Adrenal gland (tissue), 12 donors: ENCODE measurements around the gene MTARC1. TPM values are rescaled to one million over a fixed set of nuclear protein-coding genes. Genes with fewer than 3 reads are reported as not detected.

Experiments used
- DNase-seq, 7 donors: peaks; one replicate each; pipeline ENCODE4 v3.0.0-alpha.2; 2019 to 2020
- H3K27ac ChIP-seq, 5 donors: fragments of 200-600 bp; sonication (generic) in 4 of 5; 1 replicate in 3 of 5; 2 replicates in 2 of 5; pipeline versions ENCODE4 v1.5.1 to v1.8.0; 2016 to 2020; ENCODE audit warnings: mild to moderate bottlenecking in 1 of 5
- H3K27me3 ChIP-seq: fragments of 200-600 bp; 2 replicates; pipeline ENCODE4 v1.8.0; 2021
- H3K36me3 ChIP-seq, 2 donors: fragments of 200-600 bp; replicated peaks in 1 of 2; 1 replicate in 1 of 2; 2 replicates in 1 of 2; pipeline versions ENCODE4 v1.5.1 to v1.8.0; 2018 to 2022
- H3K4me1 ChIP-seq, 2 donors: fragments of 200-600 bp; replicated peaks in 1 of 2; 1 replicate in 1 of 2; 2 replicates in 1 of 2; pipeline versions ENCODE4 v1.5.1 to v1.8.0; 2018 to 2021
- H3K4me3 ChIP-seq, 4 donors: fragments of 200-600 bp; sonication (generic) in 3 of 4; one replicate each; pipeline ENCODE4 v1.5.1; 2016 to 2018
- H3K9me3 ChIP-seq, 3 donors: fragments of 200-600 bp; sonication (generic) in 1 of 3; replicated peaks in 1 of 3; 1 replicate in 2 of 3; 2 replicates in 1 of 3; pipeline versions ENCODE4 v1.5.1 to v1.8.0; 2016 to 2021
- CTCF ChIP-seq, 6 experiments: fragments of 450-650 bp in 4 of 6; fragments of 200-600 bp in 2 of 6; sonication (generic) in 1 of 6; IDR thresholded peaks; 1 replicate in 5 of 6; 2 replicates in 1 of 6; pipeline versions ENCODE4 v1.5.1 to v1.8.0; 2016 to 2021; ENCODE audit warnings: antibody characterized with exemption in 6 of 6, mild to moderate bottlenecking in 2 of 6, moderate library complexity in 1 of 6
- POLR2A ChIP-seq, 2 donors: fragments of 450-650 bp; IDR thresholded peaks; one replicate each; pipeline ENCODE4 v1.6.1; 2017; ENCODE audit warnings: antibody characterized with exemption in 2 of 2, mild to moderate bottlenecking in 2 of 2, moderate library complexity in 1 of 2
- WGBS, 4 donors: extraction: QIAGEN DNeasy Blood & Tissue Kit in 2 of 4; methylation state at CpG; one replicate each; pipeline versions ENCODE4 v1.1.5 to v1.1.7; 2013 to 2017; 5-methylcytosine and 5-hydroxymethylcytosine counted together
- intact Hi-C, 2 donors: fragments of 100-400 bp; cut with DNase I; formaldehyde crosslinking; loops; one replicate each; pipeline versions ENCODE4 v1.14.1 to v1.15.0; 2022 to 2023
- polyA plus RNA-seq, 3 donors: library from polyadenylated mRNA; stranded (reverse); fragments of 200-250 nt in 2 of 3; fragments of 350-450 nt in 1 of 3; fragmentation: Illumina TruSeq in 1 of 3; extraction: RNeasy Lipid Tissue Mini Kit (QIAGEN cat#74804) in 1 of 3; gene quantifications; one replicate each; pipeline ENCODE4 v1.2.3, GENCODE V29; 2013 to 2014
- total RNA-seq, 9 donors: library from RNA; depleted of rRNA in 4 of 9; stranded (reverse); fragments of >200 nt in 4 of 9; fragments of 120-200 nt in 1 of 9; fragmentation: NEBNext Ultra II Directional in 1 of 9; extraction: Animal tissue kit (Norgen Biotek cat#: 25700) in 1 of 9; gene quantifications; one replicate each; pipeline versions ENCODE4 v1.1.0 to v1.2.4, GENCODE V29; 2013 to 2023
- donor health status: healthy with polysubstance abuse.
- donor health status: Bipolar disorder and iron deficiency.
- donor health status: DM: yes; HTN: yes; CAD: no.
- donor health status: DM: no; HTN: no; CAD: no.
- donor health status: DM: no; HTN: no; CAD: no.
- donor health status: DM: yes; HTN: yes; CAD: no.

MTARC1 gene
- total and polyA plus RNA-seq, 12 donors = 5.3 to 26.1 (median 10.1) TPM

DNA sequence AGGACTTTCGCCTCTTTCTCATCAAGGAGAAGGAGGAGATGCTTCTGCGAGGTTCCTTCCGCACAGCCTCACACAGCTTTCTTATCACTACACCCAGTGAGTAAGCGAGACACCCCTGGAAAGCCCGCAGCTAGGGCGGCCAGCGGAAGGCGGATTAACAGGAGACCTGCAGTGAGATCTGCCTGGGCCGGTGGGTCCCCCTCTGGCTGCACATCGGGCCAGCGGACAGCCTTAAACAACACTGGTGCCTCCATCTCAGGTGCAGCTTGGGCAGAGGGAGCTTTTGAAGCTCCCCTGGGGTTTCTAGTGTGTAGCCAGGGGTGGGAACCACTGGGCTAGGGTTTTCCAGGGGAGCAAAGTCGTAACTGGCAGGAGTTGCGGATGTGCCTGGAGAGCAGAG, 17.5 kb upstream of the MTARC1 start:
- Histone ChIP-seq H3K4me1 (peaks cover 0 to 19% of the 10 kb centered on the region in 2 donors), H3K4me3 (no peak overlapping the region), H3K27me3 (no peaks in the 10 kb centered on the region), H3K27ac (peak overlapping the region in 1 of 5 donors; percentile 39), H3K36me3 (peaks cover 0 to 21% of the 10 kb centered on the region in 2 donors), H3K9me3 (no peaks in the 10 kb centered on the region)
- no peak for DNase-seq
- intact Hi-C loops = no loop called here
- TF ChIP-seq POLR2A (IDR thresholded peaks at IDR 0.05) (no peak), CTCF (IDR thresholded peaks at IDR 0.05) (no peak)
- WGBS, 4 donors = 95 to 97% (median 96%) methylated on average over 11 to 13 of the region's 13 CpGs

DNA sequence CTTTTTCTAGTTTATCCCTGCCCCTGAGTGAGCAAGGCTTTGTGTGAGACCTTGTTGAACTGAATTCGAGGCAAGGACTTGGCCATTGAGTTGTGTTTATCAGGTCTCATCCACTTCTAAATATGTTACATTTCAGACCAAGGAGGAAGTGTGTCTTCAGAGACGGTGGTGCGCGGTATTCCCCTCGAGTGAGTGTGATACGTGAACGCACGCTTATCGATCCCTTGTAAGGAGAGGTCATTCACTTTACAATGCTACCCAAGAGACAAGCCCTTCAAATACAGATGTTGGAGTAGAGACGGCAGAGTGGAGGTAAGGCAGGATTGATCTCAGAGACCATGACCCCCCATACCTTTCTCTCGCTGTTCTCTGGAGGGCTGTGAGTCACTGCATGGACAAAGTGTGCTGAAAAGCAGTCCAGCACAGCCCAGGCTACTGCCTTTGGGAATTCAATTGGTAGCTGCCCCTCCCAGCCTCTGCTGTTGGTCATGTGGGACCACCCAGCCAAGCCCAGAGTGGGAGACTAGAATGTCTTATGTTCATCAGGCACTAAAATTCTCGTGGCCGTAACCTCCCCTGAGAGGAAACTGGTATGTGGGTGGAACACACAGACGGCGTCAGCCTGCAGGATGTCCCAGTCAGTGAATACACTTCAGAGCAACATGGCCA, 16.3 kb upstream of the MTARC1 start:
- WGBS, 4 donors = 89 to 94% (median 91%) methylated on average over 13 to 15 of the region's 15 CpGs
- H3K9me3 ChIP-seq = no peaks in the 10 kb centered on the region
- TF ChIP-seq CTCF (IDR thresholded peaks at IDR 0.05) (no peak), POLR2A (IDR thresholded peaks at IDR 0.05) (no peak)
- peaks cover 0 to 19% of the 10 kb centered on the region in 2 donors for H3K4me1 ChIP-seq
- no peaks in the 10 kb centered on the region for H3K27me3 ChIP-seq
- intact Hi-C loops = loop anchor here in 1 of 2 donors (10.0 kb wide), 1 partner anchor 76 kb away; the partner anchor contains the start of gene C1orf115
- peaks cover 0 to 21% of the 10 kb centered on the region in 2 donors for H3K36me3 ChIP-seq
- no peak overlapping the region for H3K27ac ChIP-seq
- DNase-seq = no peak
- no peak overlapping the region for H3K4me3 ChIP-seq

DNA sequence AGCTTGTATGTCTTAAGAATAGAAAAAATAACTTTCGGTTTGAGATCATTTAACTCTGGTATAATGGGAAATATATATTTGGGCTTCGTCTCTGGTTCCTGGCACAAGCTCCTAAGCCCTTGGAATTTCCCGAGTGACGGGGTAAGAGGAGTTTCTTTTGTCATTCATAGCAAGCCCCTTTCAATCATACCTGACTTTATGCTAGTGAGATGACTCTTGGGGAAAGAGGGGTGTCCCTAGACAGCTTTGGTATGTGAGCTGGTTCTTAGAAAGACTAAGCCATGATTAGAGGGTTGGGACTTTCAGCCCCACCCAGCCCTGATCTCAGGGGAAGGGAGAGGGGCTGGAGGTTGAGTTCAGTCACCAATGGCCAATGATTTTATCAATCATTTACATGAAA, 13.9 kb upstream of the MTARC1 start:
- no peak overlapping the region for H3K27ac ChIP-seq
- peaks cover 0 to 21% of the 10 kb centered on the region in 2 donors for H3K36me3 ChIP-seq
- H3K27me3 ChIP-seq = no peaks in the 10 kb centered on the region
- peaks cover 0 to 11% of the 10 kb centered on the region in 2 donors for H3K4me1 ChIP-seq
- H3K4me3 ChIP-seq = no peak overlapping the region
- intact Hi-C loops = loop anchor here in 1 of 2 donors (10.0 kb wide), 1 partner anchor 78 kb away; the partner anchor contains the start of gene C1orf115
- H3K9me3 ChIP-seq = no peaks in the 10 kb centered on the region
- TF ChIP-seq POLR2A (IDR thresholded peaks at IDR 0.05) (no peak), CTCF (IDR thresholded peaks at IDR 0.05) (no peak)
- 92 to 99% (median 93%) methylated on average over 4 of the region's 4 CpGs for WGBS, 4 donors
- DNase-seq = no peak

GRCh38 chr1:220775240-220775853, 11.4 kb upstream of the MTARC1 start:
- H3K9me3 ChIP-seq = no peaks in the 10 kb centered on the region
- no peaks in the 10 kb centered on the region for H3K27me3 ChIP-seq
- DNase-seq = peak in 4 of 7 donors; percentile 38 to 67 (median 52)
- no peak overlapping the region for H3K27ac ChIP-seq
- WGBS, 4 donors = 25 to 42% (median 31%) methylated on average over 8 of the region's 8 CpGs
- intact Hi-C loops = loop anchor here (5.0 to 10.0 kb wide), 2 partner anchors 81 to 93 kb away; partner anchors contain the start of gene C1orf115 (in 1 of the 2)
- H3K36me3 ChIP-seq = peaks cover 0 to 10% of the 10 kb centered on the region in 2 donors
- no peak overlapping the region for H3K4me3 ChIP-seq
- no peaks in the 10 kb centered on the region for H3K4me1 ChIP-seq
- peak; percentile 43 to 90 (median 66) for TF ChIP-seq CTCF (IDR thresholded peaks at IDR 0.05)
- TF ChIP-seq POLR2A (IDR thresholded peaks at IDR 0.05) = no peak
